Motor neuron (in vitro differentiated cells): Measurements from ENCODE around the gene SOX12. TPM values are rescaled to one million over a fixed set of nuclear protein-coding genes. Genes with fewer than 3 reads are reported as not detected.
"Not testable (repeated sequence)": the region's sequence is repeated elsewhere in the genome, so short reads cannot be mapped to it uniquely, and the experiment has no call there.

ENCODE experiments used
- ATAC-seq, 8 experiments: fragments of 200-7000 bp; cut with Tn5 transposase; replicated peaks in 6 of 8; 2 replicates each; pipeline ENCODE4 v1.8.0; 2021; ENCODE audit warnings: mild to moderate bottlenecking in 8 of 8, moderate library complexity in 8 of 8
- H3K27ac ChIP-seq, 2 donors: fragments of 250-450 bp; sonication (Bioruptor Pico); 2 replicates each; pipeline ENCODE4 v1.9.0; 2021; ENCODE audit warnings: antibody characterized with exemption in 2 of 2, mild to moderate bottlenecking in 2 of 2, moderate library complexity in 1 of 2
- H3K4me1 ChIP-seq, 2 donors: fragments of 250-450 bp; sonication (Bioruptor Pico); replicated peaks in 1 of 2; 2 replicates each; pipeline ENCODE4 v1.6.1; 2021; ENCODE audit warnings: antibody characterized with exemption in 2 of 2, mild to moderate bottlenecking in 2 of 2, moderate library complexity in 1 of 2
- H3K4me3 ChIP-seq, 5 donors: fragments of 250-450 bp; sonication (Bioruptor Pico); 2 replicates each; pipeline ENCODE4 v1.9.0; 2021; ENCODE audit warnings: antibody characterized with exemption in 5 of 5, mild to moderate bottlenecking in 5 of 5, moderate library complexity in 4 of 5
- WGBS, 10 experiments: fragments of 450-650 bp; shearing (Covaris generic); methylation state at CpG; one replicate each; pipeline ENCODE4 v1.0.0; 2022; 5-methylcytosine and 5-hydroxymethylcytosine counted together
- in situ Hi-C, 9 experiments: fragments of 400-800 bp; cut with MboI; loops; one replicate each; pipeline ENCODE4 v1.15.0; 2021; ENCODE audit warnings: low sequenced_read_pairs in 9 of 9, low pct_unique_long_range_greater_than_20kb in 2 of 9; ENCODE audit not compliant: unreplicated experiment in 9 of 9
- total RNA-seq, 8 experiments: library from RNA; unstranded; fragments of 300-600 nt; gene quantifications; 2 replicates each; pipeline versions ENCODE4 v1.2.3 to v1.2.4, GENCODE V29; 2022

SOX12 gene
- total RNA-seq, 8 experiments from 2014 or later = 5.0 to 26.6 (median 19.0) TPM

- Histone ChIP-seq H3K27ac (peak overlapping the region; percentile 34 to 95), H3K4me1 (peaks cover 23 to 24% of the 10 kb centered on the region in 2 donors), H3K4me3 (peak overlapping the region; percentile 63 to 90 (median 77))
- WGBS, 10 experiments = 0 to 20% (median 0%) methylated on average over 1 to 9 of the region's 47 CpGs; no CpG with 5 or more reads in 5 of the 10 experiments
- peak; percentile 6 to 46 (median 38) for ATAC-seq
- in situ Hi-C loops = no loop called here
Observed at GRCh38 chr20:327186-328026, 2.1 kb downstream of the SOX12 start.

- ATAC-seq = no peak
- H3K27ac ChIP-seq = no peak overlapping the region
- peak overlapping the region; percentile 63 to 90 (median 77) for H3K4me3 ChIP-seq
- WGBS, 10 experiments = 27 to 70% (median 50%) methylated on average over 1 to 13 of the region's 31 CpGs; no CpG with 5 or more reads in 3 of the 10 experiments
- in situ Hi-C loops = no loop called here
- H3K4me1 ChIP-seq = peaks cover 23 to 24% of the 10 kb centered on the region in 2 donors
Observed at GRCh38 chr20:328027-328974, 2.9 kb downstream of the SOX12 start.

GRCh38 chr20:328975-329695 lies 3.8 kb downstream of the SOX12 start:
- H3K4me3 ChIP-seq = peak overlapping the region in 4 of 5 donors; percentile 63 to 90 (median 72)
- no peak for ATAC-seq
- H3K27ac ChIP-seq = no peak overlapping the region
- peaks cover 19 to 22% of the 10 kb centered on the region in 2 donors for H3K4me1 ChIP-seq
- WGBS, 10 experiments = 17 to 83% (median 60%) methylated on average over 1 to 7 of the region's 7 CpGs; no CpG with 5 or more reads in 2 of the 10 experiments
- in situ Hi-C loops = no loop called here

GRCh38 chr20:329851-330232 lies 4.5 kb downstream of the SOX12 start:
- H3K4me3 ChIP-seq = peak overlapping the region in 2 of 5 donors; percentile 2 to 19
- H3K27ac ChIP-seq = no peak overlapping the region
- 80 to 100% (median 86%) methylated on average over 1 to 3 of the region's 4 CpGs; no CpG with 5 or more reads in 4 of the 10 experiments for WGBS, 10 experiments
- in situ Hi-C loops = no loop called here
- no peak for ATAC-seq
- H3K4me1 ChIP-seq = peaks cover 19 to 22% of the 10 kb centered on the region in 2 donors

- peak; percentile 8 to 27 (median 17) for ATAC-seq
- in situ Hi-C loops = no loop called here
- Histone ChIP-seq H3K4me3 (peak overlapping the region in 4 of 5 donors; percentile 1 to 19 (median 4)), H3K4me1 (peaks cover 19 to 22% of the 10 kb centered on the region in 2 donors), H3K27ac (peak overlapping the region in 1 of 2 donors; percentile 7)
- WGBS, 10 experiments = 0 to 100% (median 49%) methylated on average over 1 to 7 of the region's 16 CpGs; no CpG with 5 or more reads in 2 of the 10 experiments
Observed at GRCh38 chr20:330233-331149, 5.1 kb downstream of the SOX12 start.

- no peak overlapping the region for H3K27ac ChIP-seq
- no peak overlapping the region for H3K4me3 ChIP-seq
- ATAC-seq = no peak
- H3K4me1 ChIP-seq = peaks cover 9 to 13% of the 10 kb centered on the region in 2 donors
- in situ Hi-C loops = no loop called here
- WGBS, 10 experiments = 33 to 100% (median 94%) methylated on average over 1 to 7 of the region's 8 CpGs; no CpG with 5 or more reads in 2 of the 10 experiments
Observed at GRCh38 chr20:334578-334977, 9.2 kb downstream of the SOX12 start.

GRCh38 chr20:336040-336439 lies 10.7 kb downstream of the SOX12 start:
- in situ Hi-C loops, H3K4me3 ChIP-seq, H3K4me1 ChIP-seq, ATAC-seq, H3K27ac ChIP-seq: not testable (repeated sequence)
- WGBS, 10 experiments = 71 to 100% (median 86%) methylated on average over 1 of the region's 1 CpG; no CpG with 5 or more reads in 7 of the 10 experiments

- WGBS, 10 experiments = 17 to 89% (median 68%) methylated on average over 1 to 2 of the region's 2 CpGs; no CpG with 5 or more reads in 6 of the 10 experiments
- peaks cover 0 to 5% of the 10 kb centered on the region in 2 donors for H3K4me1 ChIP-seq
- peak in 2 of 8 experiments; percentile 38 to 39 for ATAC-seq
- in situ Hi-C loops = no loop called here
- no peak overlapping the region for H3K27ac ChIP-seq
- H3K4me3 ChIP-seq = no peak overlapping the region
Observed at GRCh38 chr20:341682-342081, 16.3 kb downstream of the SOX12 start.

GRCh38 chr20:343107-343506 lies 17.8 kb downstream of the SOX12 start:
- no peak overlapping the region for H3K27ac ChIP-seq
- no peak overlapping the region for H3K4me3 ChIP-seq
- no peak for ATAC-seq
- in situ Hi-C loops = no loop called here
- peaks cover 0 to 5% of the 10 kb centered on the region in 2 donors for H3K4me1 ChIP-seq

GRCh38 chr20:346033-346639 lies 20.8 kb downstream of the SOX12 start:
- ATAC-seq = no peak
- Histone ChIP-seq H3K4me1 (peaks cover 8 to 13% of the 10 kb centered on the region in 2 donors), H3K27ac (peak overlapping the region; percentile 92 to 93), H3K4me3 (peak overlapping the region; percentile 45 to 81 (median 66))
- in situ Hi-C loops = no loop called here
- WGBS, 10 experiments = 17 to 88% (median 70%) methylated on average over 1 to 9 of the region's 9 CpGs; no CpG with 5 or more reads in 1 of the 10 experiments

GRCh38 chr20:346640-347316 lies 21.4 kb downstream of the SOX12 start, which contains the start of gene NRSN2:
TSS of gene NRSN2 (plus strand) at chr20:347111. CDS start at chr20:349644, 2,533 bp downstream.
- peaks cover 8 to 13% of the 10 kb centered on the region in 2 donors for H3K4me1 ChIP-seq
- peak within 1 kb of the TSS; percentile 45 to 81 (median 66) for H3K4me3 ChIP-seq
- no CpG with 5 or more reads among the region's 50 CpGs for WGBS, 10 experiments
- ATAC-seq = peak; percentile 51 to 64 (median 60)
- H3K27ac ChIP-seq = peak within 1 kb of the TSS; percentile 92 to 94
- in situ Hi-C loops = no loop called here
